Mammary epithelial cell (primary cell): ENCODE results near the gene SLIT3.

ENCODE experiments used
- CTCF ChIP-seq, 2 donors: IDR thresholded peaks in 1 of 2; conservative IDR thresholded peaks in 1 of 2; 2 replicates each; pipeline ENCODE4 v1.5.1; 2011 to 2012; ENCODE audit warnings: inconsistent platforms in 2 of 2, low read length in 2 of 2, mild to moderate bottlenecking in 2 of 2, control low read depth in 1 of 2, low read depth in 1 of 2; ENCODE audit not compliant: insufficient read depth in 1 of 2; ENCODE audit errors: extremely low read depth in 1 of 2
- EZH2 ChIP-seq: IDR thresholded peaks from 2 replicates; pipeline ENCODE4 v1.6.1; 2012; ENCODE audit warnings: low read length, inconsistent platforms, borderline replicate concordance

- TF ChIP-seq CTCF (conservative IDR thresholded peaks at IDR 0.05 in 1 of 2, IDR thresholded peaks at IDR 0.05 in 1 of 2; ENCODE audit: extremely low read depth in 1 of 2, insufficient read depth in 1 of 2, low read depth in 1 of 2, low read length in 2 of 2) (no peak), EZH2 (no peak)
Measured at GRCh38 chr5:169333518-169333917, 32.6 kb upstream of the SLIT3 start.
